K562 (cell line): ENCODE measurements around the gene PRRC2C. TPM values are rescaled to one million over a fixed set of nuclear protein-coding genes. Genes with fewer than 3 reads are reported as not detected.

ENCODE experiments used
- ATAC-seq: fragments of 200-7000 bp; cut with Tn5 transposase; 3 replicates; pipeline ENCODE4 v1.9.1; 2020; ENCODE audit warnings: moderate library complexity
- BruUV-seq: library from RNA; stranded (reverse); fragments of 400-500 nt; replicated peaks from 2 replicates; lab custom pipeline; 2021; lab: Mats Ljungman, UMichigan
- CTCF ChIA-PET: fragments of 300-600 bp; formaldehyde crosslinking; extraction: SDS; loops from one replicate; lab custom pipeline; 2021; ENCODE audit warnings: low intra/inter-chr PET ratio; lab: Yijun Ruan, JAX
- POLR2A ChIA-PET: fragments of 300-600, 350-650 bp; sonication (Branson Sonifier 250); formaldehyde crosslinking; extraction: SDS; loops from one replicate; lab custom pipeline; 2021; ENCODE audit warnings: antibody characterized with exemption, inconsistent platforms; lab: Yijun Ruan, JAX
- DNase-seq, 4 experiments: peaks; one replicate each; pipeline versions ENCODE4 v3.0.0 to v3.0.0-alpha.2; 2011 to 2018; ENCODE audit warnings: low spot score in 3 of 4, mixed read lengths in 3 of 4; ENCODE audit errors: extremely low read depth in 1 of 4
- FAIRE-seq: peaks from 2 replicates; lab custom pipeline; 2011; peaks lifted over from hg19 to GRCh38; lab: Jason Lieb, UNC
- H2AFZ ChIP-seq: 2 replicates; pipeline ENCODE4 v1.6.0; 2011; ENCODE audit warnings: low read depth, low read length, control low read depth, inconsistent platforms
- H3K27ac ChIP-seq: fragments of 200-600 bp; 3 replicates; pipeline ENCODE4 v1.8.0; 2011; ENCODE audit warnings: low read depth, mild to moderate bottlenecking, control low read depth, inconsistent platforms, low read length, moderate library complexity, mixed read lengths; ENCODE audit errors: extremely low read depth
- H3K27me3 ChIP-seq, 2 experiments: fragments of 300-600 bp in 1 of 2; 2 replicates in 1 of 2; 3 replicates in 1 of 2; pipeline versions ENCODE4 v1.6.0 to v1.8.0; 2011; ENCODE audit warnings: inconsistent platforms in 2 of 2, low read length in 2 of 2, mild to moderate bottlenecking in 1 of 2, mixed read lengths in 1 of 2, moderate library complexity in 1 of 2; ENCODE audit not compliant: control insufficient read depth in 2 of 2, insufficient read depth in 2 of 2
- H3K36me3 ChIP-seq: fragments of 300-600 bp; 3 replicates; pipeline ENCODE4 v1.8.0; 2011; ENCODE audit warnings: mild to moderate bottlenecking, low read length, inconsistent platforms; ENCODE audit not compliant: control insufficient read depth, insufficient read depth
- H3K4me1 ChIP-seq, 2 experiments: fragments of 200-600 bp in 1 of 2; replicated peaks in 1 of 2; 2 replicates in 1 of 2; 3 replicates in 1 of 2; pipeline versions ENCODE4 v1.5.1 to v1.8.0; 2011; ENCODE audit warnings: inconsistent platforms in 2 of 2, low read length in 2 of 2, mild to moderate bottlenecking in 1 of 2, mixed read lengths in 1 of 2, moderate library complexity in 1 of 2; ENCODE audit not compliant: control insufficient read depth in 2 of 2, insufficient read depth in 2 of 2
- H3K4me2 ChIP-seq: 2 replicates; pipeline ENCODE4 v1.6.1; 2011; ENCODE audit warnings: low read length, control low read depth, inconsistent platforms, mixed read lengths; ENCODE audit not compliant: insufficient read depth
- H3K4me3 ChIP-seq: fragments of 200-600 bp; sonication (generic), shearing (Covaris generic); 2 replicates; pipeline ENCODE4 v1.5.1; 2016; ENCODE audit warnings: control low read depth, inconsistent platforms
- H3K79me2 ChIP-seq: fragments of 200-600 bp; 3 replicates; pipeline ENCODE4 v1.8.0; 2011; ENCODE audit warnings: low read length, inconsistent platforms; ENCODE audit not compliant: control insufficient read depth, insufficient read depth
- H3K9ac ChIP-seq, 2 experiments: 2 replicates each; pipeline versions ENCODE4 v1.6.0 to v1.6.1; 2011; ENCODE audit warnings: low read depth in 2 of 2, low read length in 2 of 2, control low read depth in 1 of 2, inconsistent platforms in 1 of 2, mild to moderate bottlenecking in 1 of 2, mixed read lengths in 1 of 2; ENCODE audit not compliant: insufficient read depth in 1 of 2
- H3K9me1 ChIP-seq: one replicate; pipeline ENCODE4 v1.6.0; 2011; ENCODE audit warnings: inconsistent platforms, mild to moderate bottlenecking, low read length, moderate library complexity; ENCODE audit not compliant: control insufficient read depth, insufficient read depth
- H3K9me3 ChIP-seq: replicated peaks from 2 replicates; pipeline ENCODE4 v1.5.1; 2011; ENCODE audit warnings: low read depth, low read length, inconsistent platforms; ENCODE audit not compliant: control insufficient read depth, insufficient read depth
- H4K20me1 ChIP-seq: replicated peaks from 2 replicates; pipeline ENCODE4 v1.6.1; 2011; ENCODE audit warnings: low read length, inconsistent platforms, mixed read lengths; ENCODE audit not compliant: control insufficient read depth, insufficient read depth
- ARNT ChIP-seq, 2 experiments: fragments of 450-650 bp; IDR thresholded peaks; 2 replicates each; pipeline ENCODE4 v1.6.1; 2016; ENCODE audit warnings: mild to moderate bottlenecking in 1 of 2
- MEIS2 ChIP-seq: fragments of 450-650 bp; IDR thresholded peaks from 2 replicates; pipeline ENCODE4 v1.6.1; 2014; ENCODE audit warnings: mild to moderate bottlenecking; ENCODE audit not compliant: partially characterized antibody
- MXI1 ChIP-seq: IDR thresholded peaks from 2 replicates; pipeline ENCODE4 v1.6.1; 2011; ENCODE audit warnings: low read depth, mild to moderate bottlenecking, improper control_type of control experiment, low read length
- NR4A1 ChIP-seq, 2 experiments: fragments of 250-450 bp in 1 of 2; fragments of 450-650 bp in 1 of 2; sonication (Bioruptor Pico) in 1 of 2; IDR thresholded peaks; 2 replicates each; pipeline versions ENCODE4 v1.4.0 to v1.6.1; 2016 to 2020; ENCODE audit warnings: mild to moderate bottlenecking in 2 of 2, missing compliant biosample characterization in 1 of 2, missing genetic modification characterization in 1 of 2, moderate library complexity in 1 of 2
- POLR2AphosphoS5 ChIP-seq: IDR thresholded peaks from 2 replicates; pipeline ENCODE4 v1.6.1; 2011; ENCODE audit warnings: mild to moderate bottlenecking, low read depth, low read length, moderate library complexity; ENCODE audit not compliant: control insufficient read depth, insufficient read depth
- SETDB1 ChIP-seq: IDR thresholded peaks from one replicate; pipeline ENCODE4 v1.6.1; 2012; ENCODE audit warnings: low read length, control low read depth, inconsistent platforms
- SRSF9 ChIP-seq: fragments of 200-400 bp; formaldehyde crosslinking; IDR thresholded peaks from 2 replicates; pipeline ENCODE4 v1.6.1; 2017; ENCODE audit warnings: low read depth, low read length, borderline replicate concordance
- STAT5A ChIP-seq: IDR thresholded peaks from 2 replicates; pipeline ENCODE4 v1.6.1; 2012; ENCODE audit warnings: low read length, inconsistent platforms, borderline replicate concordance
- YBX1 ChIP-seq: fragments of 450-650 bp; IDR thresholded peaks from 2 replicates; pipeline ENCODE4 v1.7.1; 2016; ENCODE audit warnings: mild to moderate bottlenecking
- ZBTB1 ChIP-seq: sonication (generic); formaldehyde crosslinking; IDR thresholded peaks from 2 replicates; pipeline ENCODE4 v1.8.1; 2023; ENCODE audit warnings: missing genetic modification reagents, low read depth, mild to moderate bottlenecking, borderline replicate concordance
- ZBTB2 ChIP-seq: fragments of 450-650 bp; IDR thresholded peaks from 2 replicates; pipeline ENCODE4 v1.6.1; 2016; ENCODE audit warnings: antibody characterized with exemption
- in situ Hi-C: fragments of 300-500 bp; cut with MboI; formaldehyde crosslinking; loops from 4 replicates; pipeline ENCODE4 v1.15.0; 2018; ENCODE audit warnings: inconsistent platforms, mixed read lengths
- intact Hi-C: fragments of 100-400 bp; cut with micrococcal nuclease; formaldehyde crosslinking; loops from 2 replicates; pipeline ENCODE4 v1.14.2; 2022
- polyA plus RNA-seq, 8 experiments: library from polyadenylated mRNA; depleted of rRNA in 4 of 8; stranded (reverse) in 5 of 8; unstranded in 3 of 8; fragments of >200 nt; fragmentation: Nextera tagmentation in 2 of 8; fragmentation: Illumina TruSeq in 1 of 8; extraction: Ambion mirVana in 2 of 8; extraction: Trizol in 1 of 8; gene quantifications; 2 replicates each; pipeline versions ENCODE4 v1.2.1 to v1.2.3, GENCODE V29; 2011 to 2014; ENCODE audit warnings: inconsistent platforms in 1 of 8, missing spikeins in 1 of 8
- total RNA-seq, 7 experiments: library from RNA; depleted of rRNA in 6 of 7; stranded (reverse); fragments of >200 nt in 6 of 7; fragmentation: Illumina TruSeq in 2 of 7; extraction: Trizol in 2 of 7; gene quantifications; 2 replicates each; pipeline versions ENCODE4 v1.2.1 to v1.2.3, GENCODE V29; 2011 to 2021; ENCODE audit warnings: low replicate concordance in 1 of 7
- TF ChIP-seq, protein P1 (sequence below), 3 experiments: fragments of 200-800 bp in 1 of 3; fragments of 250-450 bp in 1 of 3; fragments of 450-650 bp in 1 of 3; sonication (Bioruptor Pico) in 1 of 3; sonication (Bioruptor generic) in 1 of 3; formaldehyde crosslinking in 1 of 3; IDR thresholded peaks; 2 replicates each; pipeline versions ENCODE4 v1.6.1 to v1.8.0; 2016 to 2022; ENCODE audit warnings: mild to moderate bottlenecking in 2 of 3, missing genetic modification characterization in 2 of 3, missing compliant biosample characterization in 1 of 3, moderate library complexity in 1 of 3
- TF ChIP-seq, protein P2 (sequence below): fragments of 450-650 bp; formaldehyde crosslinking; conservative IDR thresholded peaks from 2 replicates; pipeline ENCODE4 v1.4.0; 2022; ENCODE audit warnings: mild to moderate bottlenecking, missing genetic modification characterization
- TF ChIP-seq, protein P3 (sequence below): fragments of 250-450 bp; sonication (Bioruptor Pico); IDR thresholded peaks from 2 replicates; pipeline ENCODE4 v1.5.0; 2020; ENCODE audit warnings: mild to moderate bottlenecking

The PRRC2C gene
- total and polyA plus RNA-seq, 9 of the 15 experiments (the other 6 are each of a cell fraction or from before 2014, with no cell fraction given), result 61.9 to 237 (median 105) TPM

DNA sequence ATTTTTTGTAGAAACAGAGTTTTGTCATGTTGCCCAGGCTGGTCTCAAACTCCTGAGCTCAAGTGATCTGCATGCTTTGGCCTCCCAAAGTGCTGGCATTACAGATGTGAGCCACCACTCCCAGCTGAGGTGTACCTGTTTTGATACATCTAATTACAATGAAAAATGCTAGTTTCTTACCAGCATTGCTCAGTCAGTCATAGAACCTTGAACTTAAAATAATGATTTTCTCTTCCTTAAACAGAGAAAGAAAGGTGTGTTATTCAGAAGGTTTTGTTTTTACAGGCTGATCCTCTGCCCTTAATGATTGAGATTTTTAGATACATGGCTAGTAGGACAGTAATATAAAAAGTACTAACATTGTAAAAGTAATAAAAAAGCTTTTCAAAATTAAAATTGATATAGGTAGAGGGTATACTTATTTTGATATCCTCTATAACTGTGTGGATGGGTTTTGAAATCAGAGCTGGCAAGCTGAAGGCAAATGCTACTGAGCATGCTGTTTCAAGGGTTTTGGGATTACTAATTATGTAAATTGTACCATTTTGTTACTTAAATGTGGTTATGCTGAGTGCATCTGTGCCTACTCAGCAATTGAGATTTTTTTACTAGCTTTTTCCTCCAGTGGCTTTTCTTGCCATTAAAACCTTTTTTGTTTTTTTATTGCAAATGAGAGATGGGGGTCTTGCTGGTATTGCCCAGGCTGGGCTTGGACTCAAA lies 16.1 kb downstream of the PRRC2C start:
- H3K9me3 ChIP-seq, result no peaks in the 10 kb centered on the region
- no peaks in the 10 kb centered on the region for H3K9me1 ChIP-seq
- BruUV-seq, result no TSS peak
- no peak overlapping the region for H3K4me2 ChIP-seq
- peaks cover 47% of the 10 kb centered on the region for H3K36me3 ChIP-seq
- no peaks in the 10 kb centered on the region for H3K27me3 ChIP-seq
- in situ Hi-C loops, result no loop called here
- H2AFZ ChIP-seq, result no peak overlapping the region
- ChIA-PET CTCF (no interaction called here), POLR2A (interaction anchor here (0.6 to 5.6 kb wide), 5 partner anchors 13 to 1202 kb away, joined by 3 to 34 read pairs (median 4); partner anchors contain the start of gene PRRC2C)
- peaks cover 49% of the 10 kb centered on the region for H4K20me1 ChIP-seq
- H3K4me1 ChIP-seq, result no peaks in the 10 kb centered on the region; a peak in 1 of 5 replicates
- peaks cover 100% of the 10 kb centered on the region for H3K79me2 ChIP-seq
- FAIRE-seq, result no peak
- no peak overlapping the region for H3K4me3 ChIP-seq
- no peak for ATAC-seq
- no peak for DNase-seq
- H3K9ac ChIP-seq, result no peak overlapping the region
- H3K27ac ChIP-seq, result no peak overlapping the region
- intact Hi-C loops, result no loop called here
- TF ChIP-seq, protein P1, sequence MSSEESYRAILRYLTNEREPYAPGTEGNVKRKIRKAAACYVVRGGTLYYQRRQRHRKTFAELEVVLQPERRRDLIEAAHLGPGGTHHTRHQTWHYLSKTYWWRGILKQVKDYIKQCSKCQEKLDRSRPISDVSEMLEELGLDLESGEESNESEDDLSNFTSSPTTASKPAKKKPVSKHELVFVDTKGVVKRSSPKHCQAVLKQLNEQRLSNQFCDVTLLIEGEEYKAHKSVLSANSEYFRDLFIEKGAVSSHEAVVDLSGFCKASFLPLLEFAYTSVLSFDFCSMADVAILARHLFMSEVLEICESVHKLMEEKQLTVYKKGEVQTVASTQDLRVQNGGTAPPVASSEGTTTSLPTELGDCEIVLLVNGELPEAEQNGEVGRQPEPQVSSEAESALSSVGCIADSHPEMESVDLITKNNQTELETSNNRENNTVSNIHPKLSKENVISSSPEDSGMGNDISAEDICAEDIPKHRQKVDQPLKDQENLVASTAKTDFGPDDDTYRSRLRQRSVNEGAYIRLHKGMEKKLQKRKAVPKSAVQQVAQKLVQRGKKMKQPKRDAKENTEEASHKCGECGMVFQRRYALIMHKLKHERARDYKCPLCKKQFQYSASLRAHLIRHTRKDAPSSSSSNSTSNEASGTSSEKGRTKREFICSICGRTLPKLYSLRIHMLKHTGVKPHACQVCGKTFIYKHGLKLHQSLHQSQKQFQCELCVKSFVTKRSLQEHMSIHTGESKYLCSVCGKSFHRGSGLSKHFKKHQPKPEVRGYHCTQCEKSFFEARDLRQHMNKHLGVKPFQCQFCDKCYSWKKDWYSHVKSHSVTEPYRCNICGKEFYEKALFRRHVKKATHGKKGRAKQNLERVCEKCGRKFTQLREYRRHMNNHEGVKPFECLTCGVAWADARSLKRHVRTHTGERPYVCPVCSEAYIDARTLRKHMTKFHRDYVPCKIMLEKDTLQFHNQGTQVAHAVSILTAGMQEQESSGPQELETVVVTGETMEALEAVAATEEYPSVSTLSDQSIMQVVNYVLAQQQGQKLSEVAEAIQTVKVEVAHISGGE (CRISPR knock-in tag; IDR thresholded peaks at IDR 0.05), result no peak
- TF ChIP-seq POLR2AphosphoS5 (no peak), MEIS2 (no peak), ARNT (IDR thresholded peaks at IDR 0.05) (no peak), MXI1 (no peak), ZBTB2 (no peak), SETDB1 (no peak), SRSF9 (no peak), STAT5A (no peak), ZBTB1 (CRISPR knock-in tag) (no peak), YBX1 (no peak), NR4A1 (CRISPR knock-in tag; IDR thresholded peaks at IDR 0.05) (no peak), NR4A1 (tag; IDR thresholded peaks at IDR 0.05) (no peak)
- TF ChIP-seq, protein P2, sequence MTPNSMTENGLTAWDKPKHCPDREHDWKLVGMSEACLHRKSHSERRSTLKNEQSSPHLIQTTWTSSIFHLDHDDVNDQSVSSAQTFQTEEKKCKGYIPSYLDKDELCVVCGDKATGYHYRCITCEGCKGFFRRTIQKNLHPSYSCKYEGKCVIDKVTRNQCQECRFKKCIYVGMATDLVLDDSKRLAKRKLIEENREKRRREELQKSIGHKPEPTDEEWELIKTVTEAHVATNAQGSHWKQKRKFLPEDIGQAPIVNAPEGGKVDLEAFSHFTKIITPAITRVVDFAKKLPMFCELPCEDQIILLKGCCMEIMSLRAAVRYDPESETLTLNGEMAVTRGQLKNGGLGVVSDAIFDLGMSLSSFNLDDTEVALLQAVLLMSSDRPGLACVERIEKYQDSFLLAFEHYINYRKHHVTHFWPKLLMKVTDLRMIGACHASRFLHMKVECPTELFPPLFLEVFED (CRISPR knock-in tag), result no peak
- TF ChIP-seq, protein P3, sequence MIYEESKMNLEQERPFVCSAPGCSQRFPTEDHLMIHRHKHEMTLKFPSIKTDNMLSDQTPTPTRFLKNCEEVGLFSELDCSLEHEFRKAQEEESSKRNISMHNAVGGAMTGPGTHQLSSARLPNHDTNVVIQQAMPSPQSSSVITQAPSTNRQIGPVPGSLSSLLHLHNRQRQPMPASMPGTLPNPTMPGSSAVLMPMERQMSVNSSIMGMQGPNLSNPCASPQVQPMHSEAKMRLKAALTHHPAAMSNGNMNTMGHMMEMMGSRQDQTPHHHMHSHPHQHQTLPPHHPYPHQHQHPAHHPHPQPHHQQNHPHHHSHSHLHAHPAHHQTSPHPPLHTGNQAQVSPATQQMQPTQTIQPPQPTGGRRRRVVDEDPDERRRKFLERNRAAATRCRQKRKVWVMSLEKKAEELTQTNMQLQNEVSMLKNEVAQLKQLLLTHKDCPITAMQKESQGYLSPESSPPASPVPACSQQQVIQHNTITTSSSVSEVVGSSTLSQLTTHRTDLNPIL, result no peak
